GM23248 (cell line): Measurements from ENCODE around the gene PABPC4L.

Source experiments
- EZH2 ChIP-seq: fragments of 200-600 bp; sonication (generic); IDR thresholded peaks from 2 replicates; pipeline ENCODE4 v1.6.1; 2018; ENCODE audit warnings: antibody characterized with exemption, mild to moderate bottlenecking; ENCODE audit not compliant: insufficient read depth, poor library complexity, severe bottlenecking
- EZH2phosphoT487 ChIP-seq: fragments of 200-600 bp; sonication (generic); IDR thresholded peaks from 2 replicates; pipeline ENCODE4 v1.6.1; 2018; ENCODE audit warnings: antibody characterized with exemption, moderate library complexity, mild to moderate bottlenecking, low read depth; ENCODE audit not compliant: insufficient read depth

DNA sequence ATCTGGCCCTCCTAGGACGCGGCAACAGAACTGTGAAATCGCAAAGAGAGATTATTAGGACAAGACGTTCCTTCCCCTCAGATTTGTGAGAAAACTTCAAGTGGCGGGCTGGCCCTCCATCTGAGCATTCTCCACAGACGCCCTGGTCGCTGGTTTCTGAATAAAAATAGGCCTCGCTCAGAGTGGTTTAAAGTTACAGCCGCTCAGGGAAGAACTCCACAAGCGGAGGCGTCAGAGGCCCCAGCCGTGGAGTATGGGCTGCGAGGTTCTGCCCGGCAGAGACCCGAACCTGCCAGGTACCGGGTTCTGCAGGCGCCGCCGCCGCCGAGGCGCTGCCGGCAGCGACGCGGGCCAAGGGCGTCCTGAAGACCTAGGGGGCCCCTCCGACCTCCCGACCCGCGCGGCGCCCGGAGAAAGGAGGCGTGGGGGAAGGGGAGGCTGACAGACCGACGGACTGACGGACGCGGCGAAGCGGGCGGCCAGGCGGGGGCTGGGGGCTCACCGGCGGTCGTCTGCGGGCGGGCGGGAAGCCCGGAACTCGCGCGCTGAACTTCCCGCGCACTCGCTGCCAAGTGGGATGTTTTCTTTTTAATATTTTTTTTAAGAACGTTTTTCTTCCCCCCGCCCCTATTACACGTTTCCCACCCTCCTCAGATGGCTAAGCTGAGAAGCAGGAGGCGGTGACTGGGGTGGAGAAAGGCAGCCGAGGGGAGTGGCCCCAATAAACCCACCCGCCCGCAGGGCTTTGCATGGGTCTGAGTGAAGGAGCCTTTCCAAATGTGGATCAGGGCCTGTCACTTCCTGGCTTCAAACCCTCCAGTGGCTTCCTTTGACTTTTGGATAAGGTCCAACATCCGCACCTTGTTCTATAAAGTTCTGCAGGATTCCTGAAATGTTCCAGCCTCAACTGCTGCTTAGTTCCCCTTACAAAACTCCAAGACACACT, at the start of gene PABPC4L:
- no peak for TF ChIP-seq EZH2
- TF ChIP-seq EZH2phosphoT487 = no peak
